ENCODE data around the gene LMNA. TPM values are rescaled to one million over a fixed set of nuclear protein-coding genes. Genes with fewer than 3 reads are reported as not detected.

The LMNA gene
- total RNA-seq, 1 donor from 2014 or later, result 236 TPM

GRCh38 chr1:156149374-156150332, 35.1 kb downstream of the LMNA start:
- H3K27me3 ChIP-seq (ENCODE audit: low read depth), result peaks cover 39% of the 10 kb centered on the region
- H3K4me1 ChIP-seq, result peaks cover 18% of the 10 kb centered on the region
- TF ChIP-seq CTCF (IDR thresholded peaks at IDR 0.05; ENCODE audit: borderline replicate concordance), result no peak
- no peak for DNase-seq
- no peak overlapping the region for H3K27ac ChIP-seq (replicated peaks)
- H3K4me3 ChIP-seq, result no peak overlapping the region
- intact Hi-C loops (cut with micrococcal nuclease), result loop anchor here (5.0 to 10.0 kb wide), 2 partner anchors 55 to 73 kb away; no protein-coding TSS in a partner anchor
- H3K9me3 ChIP-seq (replicated peaks), result no peaks in the 10 kb centered on the region
- H3K36me3 ChIP-seq, result no peaks in the 10 kb centered on the region

GRCh38 chr1:156150333-156151011, 36.0 kb downstream of the LMNA start:
- H3K36me3 ChIP-seq, result no peaks in the 10 kb centered on the region
- H3K9me3 ChIP-seq (replicated peaks), result no peaks in the 10 kb centered on the region
- H3K27ac ChIP-seq (replicated peaks), result no peak overlapping the region
- TF ChIP-seq CTCF (IDR thresholded peaks at IDR 0.05; ENCODE audit: borderline replicate concordance), result no peak
- H3K27me3 ChIP-seq (ENCODE audit: low read depth), result peaks cover 39% of the 10 kb centered on the region
- H3K4me1 ChIP-seq, result peaks cover 18% of the 10 kb centered on the region
- DNase-seq, result no peak
- no peak overlapping the region for H3K4me3 ChIP-seq
- intact Hi-C loops (cut with micrococcal nuclease), result loop anchor here (10.0 kb wide), 1 partner anchor 54 kb away; no protein-coding TSS in a partner anchor

GRCh38 chr1:156151093-156151688, 36.7 kb downstream of the LMNA start:
- no peak overlapping the region for H3K27ac ChIP-seq (replicated peaks)
- no peak for TF ChIP-seq CTCF (IDR thresholded peaks at IDR 0.05; ENCODE audit: borderline replicate concordance)
- intact Hi-C loops (cut with micrococcal nuclease), result loop anchor here (10.0 kb wide), 1 partner anchor 54 kb away; no protein-coding TSS in a partner anchor
- peaks cover 39% of the 10 kb centered on the region for H3K27me3 ChIP-seq (ENCODE audit: low read depth)
- peaks cover 10% of the 10 kb centered on the region for H3K4me1 ChIP-seq
- no peak for DNase-seq
- H3K36me3 ChIP-seq, result no peaks in the 10 kb centered on the region
- no peak overlapping the region for H3K4me3 ChIP-seq
- H3K9me3 ChIP-seq (replicated peaks), result no peaks in the 10 kb centered on the region

GRCh38 chr1:156152628-156153027, 38.1 kb downstream of the LMNA start:
- Histone ChIP-seq H3K9me3 (replicated peaks) (no peaks in the 10 kb centered on the region), H3K4me1 (no peaks in the 10 kb centered on the region), H3K36me3 (no peaks in the 10 kb centered on the region), H3K27me3 (ENCODE audit: low read depth) (peaks cover 39% of the 10 kb centered on the region), H3K27ac (replicated peaks) (no peak overlapping the region), H3K4me3 (no peak overlapping the region)
- no peak for TF ChIP-seq CTCF (IDR thresholded peaks at IDR 0.05; ENCODE audit: borderline replicate concordance)
- intact Hi-C loops (cut with micrococcal nuclease), result loop anchor here (10.0 kb wide), 1 partner anchor 52 kb away; no protein-coding TSS in a partner anchor
- DNase-seq, result no peak

GRCh38 chr1:156153362-156153761, 38.9 kb downstream of the LMNA start, which contains the start of gene SEMA4A:
SEMA4A (plus strand) TSS chr1:156153585; CDS start chr1:156154579, 994 bp downstream.
- no peak for DNase-seq
- H3K4me3 ChIP-seq, result no peak within 1 kb of the TSS
- no peaks in the 10 kb centered on the region for H3K4me1 ChIP-seq
- intact Hi-C loops (cut with micrococcal nuclease), result loop anchor here (10.0 kb wide), 1 partner anchor 51 kb away; no protein-coding TSS in a partner anchor
- no peaks in the 10 kb centered on the region for H3K9me3 ChIP-seq (replicated peaks)
- peaks cover 39% of the 10 kb centered on the region for H3K27me3 ChIP-seq (ENCODE audit: low read depth)
- H3K27ac ChIP-seq (replicated peaks), result no peak within 1 kb of the TSS
- no peak for TF ChIP-seq CTCF (IDR thresholded peaks at IDR 0.05; ENCODE audit: borderline replicate concordance)
- no peaks in the 10 kb centered on the region for H3K36me3 ChIP-seq
